Measurements from ENCODE around the gene RXFP2.

DNA sequence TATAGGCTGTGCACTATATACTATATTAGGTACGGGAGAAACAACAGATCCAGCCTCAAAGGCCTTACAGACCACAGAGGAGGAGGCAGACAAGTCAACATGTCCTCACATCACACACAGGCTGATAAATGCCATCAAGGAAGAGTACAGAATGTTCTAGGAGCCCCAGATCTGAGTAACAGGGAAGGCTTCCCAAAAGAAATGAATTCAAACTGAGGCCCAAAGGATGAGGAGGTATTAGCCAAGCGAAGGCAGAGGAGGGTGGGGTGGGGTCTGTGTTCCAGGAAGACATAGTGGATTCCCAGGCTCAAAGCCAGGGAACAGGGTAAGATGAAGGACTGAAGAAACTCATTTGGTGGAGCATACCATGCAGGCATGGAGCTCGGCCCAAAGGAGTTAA, 55.1 kb downstream of the RXFP2 start:
- TF ChIP-seq, protein P1, sequence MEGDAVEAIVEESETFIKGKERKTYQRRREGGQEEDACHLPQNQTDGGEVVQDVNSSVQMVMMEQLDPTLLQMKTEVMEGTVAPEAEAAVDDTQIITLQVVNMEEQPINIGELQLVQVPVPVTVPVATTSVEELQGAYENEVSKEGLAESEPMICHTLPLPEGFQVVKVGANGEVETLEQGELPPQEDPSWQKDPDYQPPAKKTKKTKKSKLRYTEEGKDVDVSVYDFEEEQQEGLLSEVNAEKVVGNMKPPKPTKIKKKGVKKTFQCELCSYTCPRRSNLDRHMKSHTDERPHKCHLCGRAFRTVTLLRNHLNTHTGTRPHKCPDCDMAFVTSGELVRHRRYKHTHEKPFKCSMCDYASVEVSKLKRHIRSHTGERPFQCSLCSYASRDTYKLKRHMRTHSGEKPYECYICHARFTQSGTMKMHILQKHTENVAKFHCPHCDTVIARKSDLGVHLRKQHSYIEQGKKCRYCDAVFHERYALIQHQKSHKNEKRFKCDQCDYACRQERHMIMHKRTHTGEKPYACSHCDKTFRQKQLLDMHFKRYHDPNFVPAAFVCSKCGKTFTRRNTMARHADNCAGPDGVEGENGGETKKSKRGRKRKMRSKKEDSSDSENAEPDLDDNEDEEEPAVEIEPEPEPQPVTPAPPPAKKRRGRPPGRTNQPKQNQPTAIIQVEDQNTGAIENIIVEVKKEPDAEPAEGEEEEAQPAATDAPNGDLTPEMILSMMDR (IDR thresholded peaks at IDR 0.05; ENCODE audit: borderline replicate concordance, extremely low read depth, low read length, poor library complexity, severe bottlenecking), result no peak
- no peak for TF ChIP-seq EZH2 (IDR thresholded peaks at IDR 0.05; ENCODE audit: borderline replicate concordance, low read depth, low read length, severe bottlenecking)

Data from DND-41 (cell line).